Measurements from ENCODE around the gene FBXL7.

Gene FBXL7

GRCh38 chr5:15683332-15683731 is 183.4 kb downstream of the FBXL7 start:
- DNase-seq = no peak

- DNase-seq = no peak
Observed at GRCh38 chr5:15687401-15687800, 187.4 kb downstream of the FBXL7 start.

- DNase-seq = no peak
Observed at GRCh38 chr5:15689836-15690235, 189.9 kb downstream of the FBXL7 start.

GRCh38 chr5:15690611-15691010 is 190.6 kb downstream of the FBXL7 start:
- no peak for DNase-seq

- DNase-seq = no peak
Observed at GRCh38 chr5:15691521-15691920, 191.5 kb downstream of the FBXL7 start.

GRCh38 chr5:15692706-15693381 is 192.9 kb downstream of the FBXL7 start:
- DNase-seq = no peak

- DNase-seq = no peak
Observed at GRCh38 chr5:15693382-15693728, 193.4 kb downstream of the FBXL7 start.

GRCh38 chr5:15693933-15694332 is 194.0 kb downstream of the FBXL7 start:
- DNase-seq = no peak

- DNase-seq = no peak
Observed at GRCh38 chr5:15694696-15695214, 194.8 kb downstream of the FBXL7 start.

- no peak for DNase-seq
Observed at GRCh38 chr5:15695215-15695731, 195.3 kb downstream of the FBXL7 start.

GRCh38 chr5:15700373-15700772 is 200.4 kb downstream of the FBXL7 start:
- no peak for DNase-seq

- DNase-seq = no peak
Observed at GRCh38 chr5:15702102-15702501, 202.1 kb downstream of the FBXL7 start.

- no peak for DNase-seq
Observed at GRCh38 chr5:15703901-15704300, 203.9 kb downstream of the FBXL7 start.

- DNase-seq = no peak
Observed at GRCh38 chr5:15704397-15704947, 204.5 kb downstream of the FBXL7 start.

GRCh38 chr5:15707631-15708030 is 207.7 kb downstream of the FBXL7 start:
- DNase-seq = no peak

GRCh38 chr5:15711892-15712291 is 211.9 kb downstream of the FBXL7 start:
- DNase-seq = no peak

GRCh38 chr5:15715535-15715934 is 215.6 kb downstream of the FBXL7 start:
- no peak for DNase-seq

GRCh38 chr5:15715967-15716366 is 216.0 kb downstream of the FBXL7 start:
- DNase-seq = no peak

- no peak for DNase-seq
Observed at GRCh38 chr5:15717001-15717400, 217.0 kb downstream of the FBXL7 start.

- no peak for DNase-seq
Observed at GRCh38 chr5:15718421-15719179, 218.6 kb downstream of the FBXL7 start.

GRCh38 chr5:15719784-15720183 is 219.8 kb downstream of the FBXL7 start:
- DNase-seq = no peak

- no peak for DNase-seq
Observed at GRCh38 chr5:15720515-15720914, 220.5 kb downstream of the FBXL7 start.

GRCh38 chr5:15722305-15722704 is 222.3 kb downstream of the FBXL7 start:
- no peak for DNase-seq

- no peak for DNase-seq
Observed at GRCh38 chr5:15727375-15727774, 227.4 kb downstream of the FBXL7 start.

Measured in stimulated activated CD4-positive, alpha-beta T cell treated with anti-CD3 and anti-CD28 coated beads, Interleukin-1b, Interleukin-23, amount 100 ng/mL, for 48 hours (primary cell).